Lower lobe of right lung (tissue), 2 donors: ENCODE results near the gene KRTAP10-3. TPM values are rescaled to one million over a fixed set of nuclear protein-coding genes. Genes with fewer than 3 reads are reported as not detected.
A peak's percentile ranks its signal among the peaks of the same experiment; 100 is the strongest.
"Not testable (repeated sequence)": the region's sequence is repeated elsewhere in the genome, so short reads cannot be mapped to it uniquely, and the experiment has no call there.

Experiments used
- ATAC-seq, 2 donors: fragments of 200-7000 bp; cut with Tn5 transposase; one replicate each; pipeline ENCODE4 v1.9.1; 2020 to 2022; ENCODE audit warnings: mild to moderate bottlenecking in 2 of 2, moderate library complexity in 2 of 2
- DNase-seq: peaks from one replicate; pipeline ENCODE4 v3.0.0-alpha.2; 2020
- H3K27ac ChIP-seq: fragments of 200-600 bp; one replicate; pipeline ENCODE4 v1.8.0; 2022
- H3K27me3 ChIP-seq: fragments of 200-600 bp; one replicate; pipeline ENCODE4 v1.8.0; 2022; ENCODE audit warnings: low read depth
- H3K36me3 ChIP-seq: fragments of 200-600 bp; one replicate; pipeline ENCODE4 v1.8.0; 2022; ENCODE audit warnings: mild to moderate bottlenecking
- H3K4me1 ChIP-seq: fragments of 200-600 bp; one replicate; pipeline ENCODE4 v1.8.0; 2022
- H3K4me3 ChIP-seq: fragments of 200-600 bp; one replicate; pipeline ENCODE4 v1.8.0; 2022; ENCODE audit warnings: mild to moderate bottlenecking
- H3K9me3 ChIP-seq: fragments of 200-600 bp; one replicate; pipeline ENCODE4 v1.8.0; 2022
- CTCF ChIP-seq: fragments of 200-600 bp; IDR thresholded peaks from one replicate; pipeline ENCODE4 v1.8.0; 2022; ENCODE audit warnings: antibody characterized with exemption, mild to moderate bottlenecking
- intact Hi-C: fragments of 100-400 bp; cut with DNase I; formaldehyde crosslinking; loops from one replicate; pipeline ENCODE4 v1.11.0; 2022
- total RNA-seq: library from RNA; stranded (reverse); fragmentation: NEBNext Ultra II Directional; extraction: Animal tissue kit (Norgen Biotek cat#: 25700); gene quantifications from one replicate; pipeline ENCODE4 v1.2.1, GENCODE V29; 2021
- donor health status: DM: no; HTN: yes; CAD: no; lungs with severe emphysema.

The KRTAP10-3 gene
- total RNA-seq, 1 donor from 2014 or later, result not detected

- H3K9me3 ChIP-seq, result no peaks in the 10 kb centered on the region
- DNase-seq, result no peak
- peaks cover 13% of the 10 kb centered on the region for H3K27me3 ChIP-seq
- TF ChIP-seq CTCF, result no peak
- no peak for ATAC-seq
- H3K4me1 ChIP-seq, result no peaks in the 10 kb centered on the region
- no peaks in the 10 kb centered on the region for H3K36me3 ChIP-seq
- no peak overlapping the region for H3K4me3 ChIP-seq
- no peak overlapping the region for H3K27ac ChIP-seq
- intact Hi-C loops, result no loop called here
Measured at GRCh38 chr21:44595524-44595923, 36.9 kb upstream of the KRTAP10-3 start.

DNA sequence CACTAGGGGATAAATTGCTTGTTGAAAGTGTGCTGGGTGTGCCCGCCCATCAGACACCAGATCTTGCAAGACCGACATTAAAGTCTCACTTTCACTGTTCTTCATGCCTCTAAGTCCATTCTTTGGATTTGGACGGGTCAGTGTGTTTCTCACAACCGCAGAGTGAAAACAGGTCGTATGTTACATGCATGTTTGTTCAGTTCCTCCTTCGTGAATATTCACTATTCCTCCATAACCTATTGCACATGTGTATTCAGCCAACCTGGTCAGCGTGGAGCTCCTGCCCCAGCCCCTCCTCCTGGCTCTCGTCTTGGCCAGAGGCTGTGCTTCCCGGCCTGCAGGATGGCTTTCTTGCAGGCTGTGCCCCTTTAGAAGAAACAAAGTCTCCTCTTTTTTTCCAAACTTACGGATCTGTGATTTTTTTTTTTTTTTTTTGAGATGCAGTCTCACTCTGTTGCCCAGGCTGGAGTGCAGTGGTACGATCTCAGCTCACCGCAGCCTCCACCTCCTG, 35.9 kb upstream of the KRTAP10-3 start:
- DNase-seq (no peak), ATAC-seq (no peak)
- Histone ChIP-seq H3K4me3 (no peak overlapping the region), H3K4me1 (no peaks in the 10 kb centered on the region), H3K27me3 (peaks cover 17% of the 10 kb centered on the region), H3K9me3 (no peaks in the 10 kb centered on the region), H3K27ac (no peak overlapping the region), H3K36me3 (no peaks in the 10 kb centered on the region)
- TF ChIP-seq CTCF, result no peak
- intact Hi-C loops, result no loop called here

- H3K4me3 ChIP-seq, result no peak overlapping the region
- no peaks in the 10 kb centered on the region for H3K9me3 ChIP-seq
- no peaks in the 10 kb centered on the region for H3K36me3 ChIP-seq
- peaks cover 21% of the 10 kb centered on the region for H3K27me3 ChIP-seq
- ATAC-seq (no peak), DNase-seq (no peak)
- intact Hi-C loops, result no loop called here
- no peak overlapping the region for H3K27ac ChIP-seq
- H3K4me1 ChIP-seq, result no peaks in the 10 kb centered on the region
- TF ChIP-seq CTCF, result no peak
Measured at GRCh38 chr21:44593598-44594405, 35.2 kb upstream of the KRTAP10-3 start.

DNA sequence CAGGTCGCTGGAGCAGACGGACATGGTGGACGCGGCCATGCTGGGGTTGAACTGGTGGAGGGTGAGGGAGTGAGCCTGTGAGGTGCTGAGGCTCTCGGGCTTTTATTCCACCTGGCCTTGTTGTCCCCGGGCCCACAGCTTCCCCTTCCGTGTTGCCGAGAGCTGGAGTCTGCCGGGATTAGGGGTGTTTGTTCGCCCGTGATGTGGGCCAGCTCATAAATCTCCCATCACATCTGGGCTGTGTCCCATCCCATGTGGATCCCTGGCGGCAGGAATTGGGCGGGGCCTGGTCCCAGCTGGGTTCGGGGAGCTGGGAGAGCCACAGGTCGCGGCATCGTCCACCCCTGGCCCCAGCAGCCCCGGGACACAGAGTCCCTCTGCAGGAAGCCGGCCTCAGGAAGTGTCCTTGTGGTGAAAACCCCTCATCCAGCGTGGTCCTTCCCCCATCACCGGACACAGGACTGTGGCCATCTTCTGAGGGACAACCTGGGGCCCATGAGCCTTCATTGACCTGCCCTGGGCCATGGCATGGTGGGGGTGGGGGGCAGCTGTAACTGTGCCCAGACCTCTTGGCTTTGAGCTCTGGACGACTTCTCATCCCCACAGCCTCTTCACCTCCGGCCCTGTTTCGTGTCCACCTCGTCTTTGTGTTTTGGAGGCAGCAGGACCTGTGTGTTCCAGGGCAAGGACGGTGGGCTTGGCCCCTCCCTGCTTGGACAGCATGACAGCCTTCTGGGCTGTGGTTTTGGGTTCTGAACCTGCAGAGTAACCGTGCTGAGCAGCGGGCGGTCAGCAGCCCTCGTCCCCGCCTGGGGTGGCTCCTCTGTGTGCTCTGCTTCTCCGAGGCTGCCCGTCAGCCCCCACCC, 34.1 kb upstream of the KRTAP10-3 start, which contains the start of gene KRTAP10-6:
TSS of gene KRTAP10-6 (minus strand) at position 60 of the 866 bp plus-strand sequence. CDS start at position 39, 21 bp downstream.
- Histone ChIP-seq H3K4me1 (no peaks in the 10 kb centered on the region), H3K36me3 (no peaks in the 10 kb centered on the region), H3K27ac (no peak within 1 kb of the TSS), H3K4me3 (no peak within 1 kb of the TSS), H3K9me3 (no peaks in the 10 kb centered on the region), H3K27me3 (peaks cover 17% of the 10 kb centered on the region)
- ATAC-seq (peak in 1 of 2 donors; percentile 28), DNase-seq (no peak)
- TF ChIP-seq CTCF, result no peak
- intact Hi-C loops, result no loop called here

GRCh38 chr21:44591801-44592130, 33.2 kb upstream of the KRTAP10-3 start:
- H3K27ac ChIP-seq, DNase-seq, H3K36me3 ChIP-seq, H3K9me3 ChIP-seq, H3K4me1 ChIP-seq, intact Hi-C loops, ATAC-seq, H3K4me3 ChIP-seq: not testable (repeated sequence)
- peaks cover 17% of the 10 kb centered on the region for H3K27me3 ChIP-seq

GRCh38 chr21:44590897-44591800, 32.6 kb upstream of the KRTAP10-3 start:
- ATAC-seq, intact Hi-C loops, H3K4me3 ChIP-seq, H3K4me1 ChIP-seq, H3K27ac ChIP-seq, H3K9me3 ChIP-seq, H3K36me3 ChIP-seq, DNase-seq: not testable (repeated sequence)
- H3K27me3 ChIP-seq, result peaks cover 23% of the 10 kb centered on the region
